Left lung (tissue), 10 donors: ENCODE data around the gene C1QL2. TPM values are rescaled to one million over a fixed set of nuclear protein-coding genes. Genes with fewer than 3 reads are reported as not detected.
A peak's percentile ranks its signal among the peaks of the same experiment; 100 is the strongest.

Experiments used
- ATAC-seq: fragments of 200-7000 bp; cut with Tn5 transposase; one replicate; pipeline ENCODE4 v1.9.1; 2020; ENCODE audit warnings: moderate library complexity
- DNase-seq, 4 donors: peaks; one replicate each; pipeline ENCODE4 v3.0.0-alpha.2; 2013 to 2020
- H3K27ac ChIP-seq, 2 donors: fragments of 200-600 bp; sonication (generic) in 1 of 2; one replicate each; pipeline versions ENCODE4 v1.5.0 to v1.8.0; 2020 to 2021
- H3K27me3 ChIP-seq, 2 donors: fragments of 200-600 bp; sonication (generic) in 1 of 2; one replicate each; pipeline versions ENCODE4 v1.5.0 to v1.8.0; 2020 to 2021
- H3K36me3 ChIP-seq, 2 donors: fragments of 200-600 bp; sonication (generic) in 1 of 2; one replicate each; pipeline versions ENCODE4 v1.5.0 to v1.8.0; 2020 to 2021
- H3K4me1 ChIP-seq, 2 donors: fragments of 200-600 bp; one replicate each; pipeline ENCODE4 v1.8.0; 2021
- H3K4me3 ChIP-seq, 2 donors: fragments of 200-600 bp; sonication (generic) in 1 of 2; one replicate each; pipeline versions ENCODE4 v1.5.0 to v1.8.0; 2020 to 2021; ENCODE audit warnings: mild to moderate bottlenecking in 1 of 2
- H3K9me3 ChIP-seq, 2 donors: fragments of 200-600 bp; sonication (generic) in 1 of 2; one replicate each; pipeline versions ENCODE4 v1.5.0 to v1.8.0; 2020 to 2021
- intact Hi-C, 2 donors: fragments of 100-400 bp; cut with DNase I; formaldehyde crosslinking; loops; one replicate each; pipeline versions ENCODE4 v1.11.2 to v1.14.2; 2022
- polyA plus RNA-seq, 6 donors: library from polyadenylated mRNA; unstranded; fragments of 120-200 nt; gene quantifications; one replicate each; pipeline ENCODE4 v1.2.1, GENCODE V29; 2013; ENCODE audit not compliant: insufficient read length in 6 of 6
- total RNA-seq, 2 donors: library from RNA; stranded (reverse); fragmentation: NEBNext Ultra II Directional; extraction: Animal tissue kit (Norgen Biotek cat#: 25700); gene quantifications; one replicate each; pipeline ENCODE4 v1.2.1, GENCODE V29; 2021
- TF ChIP-seq, protein P1 (sequence below), 2 donors: fragments of 200-600 bp; sonication (generic) in 1 of 2; IDR thresholded peaks; one replicate each; pipeline versions ENCODE4 v1.5.0 to v1.8.0; 2021; ENCODE audit warnings: antibody characterized with exemption in 2 of 2
- donor health status: DM: no; HTN: yes; CAD: no.
- donor health status: DM: no; HTN: no; CAD: no.

C1QL2 gene
- total and polyA plus RNA-seq, 8 donors, result not detected

- no peaks in the 10 kb centered on the region for H3K9me3 ChIP-seq
- H3K27me3 ChIP-seq, result no peaks in the 10 kb centered on the region
- no peak overlapping the region for H3K27ac ChIP-seq
- intact Hi-C loops, result no loop called here
- no peaks in the 10 kb centered on the region for H3K36me3 ChIP-seq
- no peaks in the 10 kb centered on the region for H3K4me1 ChIP-seq
- ATAC-seq (no peak), DNase-seq (no peak)
- TF ChIP-seq, protein P1, sequence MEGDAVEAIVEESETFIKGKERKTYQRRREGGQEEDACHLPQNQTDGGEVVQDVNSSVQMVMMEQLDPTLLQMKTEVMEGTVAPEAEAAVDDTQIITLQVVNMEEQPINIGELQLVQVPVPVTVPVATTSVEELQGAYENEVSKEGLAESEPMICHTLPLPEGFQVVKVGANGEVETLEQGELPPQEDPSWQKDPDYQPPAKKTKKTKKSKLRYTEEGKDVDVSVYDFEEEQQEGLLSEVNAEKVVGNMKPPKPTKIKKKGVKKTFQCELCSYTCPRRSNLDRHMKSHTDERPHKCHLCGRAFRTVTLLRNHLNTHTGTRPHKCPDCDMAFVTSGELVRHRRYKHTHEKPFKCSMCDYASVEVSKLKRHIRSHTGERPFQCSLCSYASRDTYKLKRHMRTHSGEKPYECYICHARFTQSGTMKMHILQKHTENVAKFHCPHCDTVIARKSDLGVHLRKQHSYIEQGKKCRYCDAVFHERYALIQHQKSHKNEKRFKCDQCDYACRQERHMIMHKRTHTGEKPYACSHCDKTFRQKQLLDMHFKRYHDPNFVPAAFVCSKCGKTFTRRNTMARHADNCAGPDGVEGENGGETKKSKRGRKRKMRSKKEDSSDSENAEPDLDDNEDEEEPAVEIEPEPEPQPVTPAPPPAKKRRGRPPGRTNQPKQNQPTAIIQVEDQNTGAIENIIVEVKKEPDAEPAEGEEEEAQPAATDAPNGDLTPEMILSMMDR (IDR thresholded peaks at IDR 0.05), result no peak
- H3K4me3 ChIP-seq, result no peak overlapping the region
Observed at GRCh38 chr2:119202610-119203310, 44.2 kb upstream of the C1QL2 start.

GRCh38 chr2:119201815-119202214 lies 43.3 kb upstream of the C1QL2 start:
- intact Hi-C loops, result no loop called here

GRCh38 chr2:119198240-119198840 lies 39.8 kb upstream of the C1QL2 start:
- no peaks in the 10 kb centered on the region for H3K36me3 ChIP-seq
- no peak overlapping the region for H3K4me3 ChIP-seq
- no peaks in the 10 kb centered on the region for H3K9me3 ChIP-seq
- H3K27ac ChIP-seq, result no peak overlapping the region
- intact Hi-C loops, result no loop called here
- H3K4me1 ChIP-seq, result no peaks in the 10 kb centered on the region
- peak; percentile 63 for ATAC-seq
- TF ChIP-seq, protein P1 (IDR thresholded peaks at IDR 0.05), result no peak
- H3K27me3 ChIP-seq, result no peaks in the 10 kb centered on the region
- DNase-seq, result no peak

More at GRCh38 chr2:119201815-119202214, 43.3 kb upstream of the C1QL2 start:
- Histone ChIP-seq H3K36me3 (no peaks in the 10 kb centered on the region), H3K27ac (no peak overlapping the region), H3K27me3 (no peaks in the 10 kb centered on the region), H3K4me3 (no peak overlapping the region), H3K4me1 (no peaks in the 10 kb centered on the region), H3K9me3 (no peaks in the 10 kb centered on the region)
- ATAC-seq (no peak), DNase-seq (no peak)
- TF ChIP-seq, protein P1 (IDR thresholded peaks at IDR 0.05), result no peak

DNA sequence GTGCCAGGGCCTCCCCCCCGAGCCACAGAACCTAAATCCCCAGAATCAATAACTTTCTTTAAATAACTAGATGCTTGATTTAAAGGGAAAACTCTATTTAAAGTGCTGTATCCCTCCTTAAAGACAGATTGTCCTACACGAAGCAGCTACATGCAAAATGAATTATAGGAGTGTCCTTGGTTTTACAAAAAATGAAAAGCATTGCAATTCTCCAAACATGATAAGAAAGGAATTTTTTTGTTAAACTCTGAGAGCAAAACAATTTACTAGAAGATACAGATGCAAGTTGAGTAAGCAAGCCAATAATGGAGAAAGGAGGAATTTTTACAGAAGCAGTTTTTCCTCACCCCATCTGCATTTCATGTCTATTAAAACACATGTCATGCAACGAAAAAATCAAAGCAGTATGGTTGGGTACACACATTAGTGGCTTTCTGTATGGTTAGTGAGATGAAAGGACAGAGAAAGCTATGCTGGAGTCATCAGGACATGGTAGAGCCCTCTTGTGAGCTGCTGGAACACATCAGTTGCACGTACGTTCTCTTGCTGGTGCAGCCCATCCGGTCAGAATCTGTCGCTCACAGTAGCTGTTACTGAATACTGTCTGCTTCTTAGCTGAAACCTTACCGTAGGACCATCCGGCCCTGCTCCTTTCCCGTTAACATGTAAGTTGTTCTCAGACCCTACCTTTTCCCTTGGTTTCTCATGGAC lies 39.1 kb upstream of the C1QL2 start:
- H3K27me3 ChIP-seq, result no peaks in the 10 kb centered on the region
- peak; percentile 22 for ATAC-seq
- H3K4me1 ChIP-seq, result no peaks in the 10 kb centered on the region
- no peak overlapping the region for H3K27ac ChIP-seq
- intact Hi-C loops, result no loop called here
- no peak overlapping the region for H3K4me3 ChIP-seq
- TF ChIP-seq, protein P1 (IDR thresholded peaks at IDR 0.05), result no peak
- DNase-seq, result peak in 1 of 4 donors; percentile 35
- no peaks in the 10 kb centered on the region for H3K9me3 ChIP-seq
- no peaks in the 10 kb centered on the region for H3K36me3 ChIP-seq

GRCh38 chr2:119197126-119197405 lies 38.5 kb upstream of the C1QL2 start:
- no peaks in the 10 kb centered on the region for H3K4me1 ChIP-seq
- no peak overlapping the region for H3K4me3 ChIP-seq
- intact Hi-C loops, result no loop called here
- no peaks in the 10 kb centered on the region for H3K27me3 ChIP-seq
- TF ChIP-seq, protein P1 (IDR thresholded peaks at IDR 0.05), result no peak
- no peaks in the 10 kb centered on the region for H3K36me3 ChIP-seq
- DNase-seq (no peak), ATAC-seq (no peak)
- H3K9me3 ChIP-seq, result no peaks in the 10 kb centered on the region
- no peak overlapping the region for H3K27ac ChIP-seq
